Common myeloid progenitor, CD34-positive (primary cell): Measurements from ENCODE around the gene BASP1.
"Not testable (repeated sequence)": the region's sequence is repeated elsewhere in the genome, so short reads cannot be mapped to it uniquely, and the experiment has no call there.

Experiments
- CTCF ChIA-PET: fragments of 350-600 bp; sonication (Branson Sonifier 250); formaldehyde crosslinking; loops from one replicate; lab custom pipeline; 2021; ENCODE audit warnings: antibody characterized with exemption; lab: Charles Lee
- POLR2A ChIA-PET: fragments of 350-600 bp; sonication (Branson Sonifier 250); formaldehyde crosslinking; loops from one replicate; lab custom pipeline; 2021; ENCODE audit warnings: antibody characterized with exemption; lab: Charles Lee
- DNase-seq, 3 donors: peaks; one replicate each; pipeline versions ENCODE4 v3.0.0 to v3.0.0-alpha.2; 2013
- H3K27ac ChIP-seq, 2 experiments: 1 replicate in 1 of 2; 2 replicates in 1 of 2; pipeline ENCODE4 v1.7.0; 2013; ENCODE audit warnings: inconsistent platforms in 2 of 2, low read length in 2 of 2, mild to moderate bottlenecking in 2 of 2, low read depth in 1 of 2, moderate library complexity in 1 of 2; ENCODE audit not compliant: severe bottlenecking in 2 of 2, insufficient read depth in 1 of 2, poor library complexity in 1 of 2
- H3K27me3 ChIP-seq, 5 experiments: replicated peaks in 2 of 5; 1 replicate in 3 of 5; 2 replicates in 2 of 5; pipeline versions ENCODE4 v1.6.1 to v1.7.0; 2013; ENCODE audit warnings: low read length in 4 of 5, mild to moderate bottlenecking in 2 of 5, moderate library complexity in 2 of 5, inconsistent platforms in 1 of 5; ENCODE audit not compliant: insufficient read depth in 5 of 5, control insufficient read depth in 4 of 5
- H3K36me3 ChIP-seq, 4 experiments: 1 replicate in 2 of 4; 2 replicates in 2 of 4; pipeline versions ENCODE4 v1.6.1 to v1.7.0; 2013; ENCODE audit warnings: low read length in 3 of 4, control low read depth in 1 of 4, mild to moderate bottlenecking in 1 of 4; ENCODE audit not compliant: control insufficient read depth in 4 of 4, insufficient read depth in 4 of 4
- H3K4me1 ChIP-seq, 4 experiments: 1 replicate in 3 of 4; 2 replicates in 1 of 4; pipeline versions ENCODE4 v1.6.1 to v1.7.1; 2013; ENCODE audit warnings: low read length in 3 of 4, mild to moderate bottlenecking in 3 of 4, control low read depth in 1 of 4, inconsistent platforms in 1 of 4, moderate library complexity in 1 of 4; ENCODE audit not compliant: control insufficient read depth in 4 of 4, insufficient read depth in 4 of 4; ENCODE audit errors: control extremely low read depth in 1 of 4
- H3K4me3 ChIP-seq, 7 experiments: 1 replicate in 4 of 7; 2 replicates in 3 of 7; pipeline versions ENCODE4 v1.5.1 to v1.7.0; 2013; ENCODE audit warnings: mild to moderate bottlenecking in 7 of 7, low read length in 6 of 7, moderate library complexity in 6 of 7, inconsistent platforms in 2 of 7, low read depth in 2 of 7, control low read depth in 1 of 7; ENCODE audit not compliant: insufficient read depth in 4 of 7, control insufficient read depth in 1 of 7; ENCODE audit errors: extremely low read depth in 1 of 7
- H3K9me3 ChIP-seq, 5 experiments: 1 replicate in 4 of 5; 2 replicates in 1 of 5; pipeline versions ENCODE4 v1.6.1 to v1.7.1; 2013; ENCODE audit warnings: low read length in 4 of 5, mild to moderate bottlenecking in 2 of 5, inconsistent platforms in 1 of 5, low read depth in 1 of 5, moderate library complexity in 1 of 5; ENCODE audit not compliant: control insufficient read depth in 4 of 5, insufficient read depth in 2 of 5; ENCODE audit errors: control extremely low read depth in 1 of 5
- WGBS: methylation state at CpG from one replicate; pipeline ENCODE4 v1.1.5; 2013; ENCODE audit not compliant: insufficient coverage; 5-methylcytosine and 5-hydroxymethylcytosine counted together

BASP1 gene

DNA sequence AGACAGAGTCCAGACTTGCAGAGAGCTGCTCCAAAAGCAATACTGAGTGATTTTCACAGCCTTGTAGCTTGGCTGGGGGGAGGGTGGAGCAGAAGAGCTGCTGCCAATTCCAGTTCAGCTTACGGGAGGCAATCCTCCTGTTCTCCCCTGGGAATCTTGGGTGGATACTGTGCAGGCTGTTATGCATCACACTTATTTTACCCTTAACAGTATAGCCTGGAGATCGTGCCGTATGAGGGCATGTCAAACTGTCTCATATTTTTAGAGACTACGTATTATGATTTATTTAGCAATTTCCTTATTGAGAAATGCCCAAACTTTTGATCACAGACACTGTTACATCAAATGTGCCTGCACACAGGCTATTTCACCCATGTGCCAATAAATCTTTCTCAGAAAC is 85.2 kb downstream of the BASP1 start:
- CTCF ChIA-PET: no interaction called here
- POLR2A ChIA-PET: no interaction called here
- DNase-seq: no peak
- H3K9me3 ChIP-seq: no peaks in the 10 kb centered on the region
- WGBS: 94% methylated on average over 4 of the region's 4 CpGs
- H3K36me3 ChIP-seq: no peaks in the 10 kb centered on the region
- H3K4me3 ChIP-seq: no peak overlapping the region
- H3K27me3 ChIP-seq: no peaks in the 10 kb centered on the region
- peaks cover 0 to 3% (median 0%) of the 10 kb centered on the region in 4 experiments for H3K4me1 ChIP-seq
- no peak overlapping the region for H3K27ac ChIP-seq

DNA sequence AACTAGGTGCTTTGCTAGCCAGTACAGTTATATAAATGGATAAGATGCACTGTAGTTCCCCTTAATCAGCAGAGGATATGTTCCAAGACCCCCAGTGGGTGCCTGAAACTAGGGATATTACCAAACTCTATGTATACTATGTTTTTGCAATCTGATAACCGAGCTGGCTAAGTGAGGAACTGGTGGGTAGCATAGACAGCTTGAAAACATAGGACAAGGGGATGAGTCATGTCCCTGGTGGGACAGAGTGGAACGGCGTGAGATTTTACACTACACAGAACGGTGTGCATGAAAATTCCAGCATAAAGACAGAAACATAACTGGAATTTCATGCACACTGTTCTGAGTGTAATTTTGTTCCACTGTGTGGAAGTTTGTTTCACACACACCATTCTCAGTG is 86.9 kb downstream of the BASP1 start:
- Histone ChIP-seq H3K4me3 (no peak overlapping the region), H3K27me3 (no peaks in the 10 kb centered on the region), H3K36me3 (no peaks in the 10 kb centered on the region), H3K9me3 (no peaks in the 10 kb centered on the region), H3K4me1 (peaks cover 0 to 3% (median 0%) of the 10 kb centered on the region in 4 experiments), H3K27ac (no peak overlapping the region)
- ChIA-PET CTCF (no interaction called here), POLR2A (no interaction called here)
- 90% methylated on average over 1 of the region's 4 CpGs for WGBS
- peak in 1 of 3 donors; percentile 7 for DNase-seq

DNA sequence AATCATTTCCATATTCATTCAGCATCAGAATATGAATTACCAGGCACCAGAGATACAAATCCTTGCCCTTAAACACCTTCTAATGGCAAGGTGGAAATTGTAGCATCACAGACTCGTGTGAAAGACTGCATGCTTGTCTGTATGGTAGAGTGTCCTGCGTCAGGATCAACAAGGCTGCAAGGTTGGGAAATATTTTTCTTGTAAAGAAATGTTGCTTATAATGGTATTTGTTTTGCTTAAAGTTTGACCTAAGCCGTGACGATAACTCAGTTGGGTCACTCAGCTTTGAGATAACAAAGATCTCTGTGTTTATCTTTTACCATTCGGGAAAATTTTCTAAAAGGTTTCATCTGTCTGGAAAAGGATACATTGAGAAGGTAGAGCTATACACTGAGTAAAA is 87.6 kb downstream of the BASP1 start:
- no peak overlapping the region for H3K4me3 ChIP-seq
- H3K9me3 ChIP-seq: no peaks in the 10 kb centered on the region
- ChIA-PET POLR2A (no interaction called here), CTCF (interaction anchor here (1.1 kb wide), 1 partner anchor 72 kb away, joined by 3 read pairs; no protein-coding TSS in a partner anchor)
- WGBS: 100% methylated on average over 4 of the region's 5 CpGs
- H3K36me3 ChIP-seq: no peaks in the 10 kb centered on the region
- no peaks in the 10 kb centered on the region for H3K27me3 ChIP-seq
- H3K27ac ChIP-seq: no peak overlapping the region
- no peak for DNase-seq
- peaks cover 0 to 3% (median 0%) of the 10 kb centered on the region in 4 experiments for H3K4me1 ChIP-seq

DNA sequence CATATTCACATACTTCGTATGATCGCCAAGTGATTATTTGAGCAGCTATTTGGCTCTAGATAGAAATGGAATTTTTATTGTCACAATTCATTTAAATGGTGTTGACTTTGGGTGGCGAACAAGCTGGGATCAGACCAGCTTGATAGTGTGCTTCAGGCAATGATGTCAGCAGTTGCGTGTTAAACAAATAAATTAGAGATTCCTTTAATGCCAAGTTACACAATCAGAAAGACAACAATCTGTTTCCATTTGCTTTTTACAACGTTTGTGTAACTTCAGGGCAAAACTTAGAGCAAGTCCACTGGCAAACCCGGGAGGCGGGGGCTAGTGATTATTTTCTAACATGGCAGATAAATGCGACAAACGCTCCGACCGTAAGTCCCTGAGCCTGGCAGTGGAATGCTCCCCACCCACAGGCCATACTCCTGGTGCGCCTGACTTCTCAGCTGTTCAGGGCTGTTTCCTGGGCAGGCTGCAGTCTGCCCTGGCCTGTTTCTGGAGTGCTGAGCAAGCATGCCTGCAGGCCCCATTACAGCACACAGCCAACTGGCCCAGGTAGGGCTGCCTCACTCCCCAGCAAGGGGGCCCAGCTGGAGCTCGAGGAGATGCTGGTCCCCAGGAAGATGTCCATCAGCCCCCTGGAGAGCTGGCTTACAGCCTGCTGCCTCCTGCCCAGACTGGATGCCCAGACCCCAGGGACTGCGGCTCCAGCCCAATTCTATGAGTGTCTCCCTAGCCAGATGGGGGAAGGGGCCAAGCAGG is 88.7 kb downstream of the BASP1 start:
- Histone ChIP-seq H3K27ac (no peak overlapping the region), H3K4me3 (no peak overlapping the region)
- CTCF ChIA-PET: interaction anchor here (1.1 kb wide), 1 partner anchor 73 kb away, joined by 3 read pairs; no protein-coding TSS in a partner anchor

DNA sequence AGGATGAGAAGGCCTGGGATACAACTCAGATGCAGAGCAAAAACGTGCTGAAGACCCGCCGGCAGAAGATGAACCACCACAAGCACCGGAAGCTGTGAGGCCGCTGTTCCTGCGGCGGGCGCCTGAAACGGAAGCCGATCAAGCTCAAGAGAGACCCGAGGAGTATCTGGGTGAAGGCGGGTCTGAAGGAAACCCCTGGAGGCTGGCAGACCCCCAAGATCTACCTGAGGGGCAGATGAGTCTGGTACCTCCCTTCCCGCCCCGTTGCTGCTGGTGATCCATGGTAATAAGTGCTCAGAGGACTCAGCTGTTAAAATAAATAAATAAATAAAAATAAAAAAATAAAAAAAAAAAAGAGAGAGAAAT is 89.3 kb downstream of the BASP1 start:
- ChIA-PET CTCF (no interaction called here), POLR2A (no interaction called here)
- Histone ChIP-seq H3K36me3 (no peaks in the 10 kb centered on the region), H3K4me3 (no peak overlapping the region), H3K4me1 (peaks cover 0 to 3% (median 0%) of the 10 kb centered on the region in 4 experiments), H3K9me3 (no peaks in the 10 kb centered on the region), H3K27ac (no peak overlapping the region), H3K27me3 (no peaks in the 10 kb centered on the region)
- 96% methylated on average over 12 of the region's 14 CpGs for WGBS
- DNase-seq: no peak

More for the DNA sequence above, 88.7 kb downstream of the BASP1 start:
- Histone ChIP-seq H3K27me3 (no peaks in the 10 kb centered on the region), H3K9me3 (no peaks in the 10 kb centered on the region), H3K36me3 (no peaks in the 10 kb centered on the region), H3K4me1 (peaks cover 0 to 3% (median 0%) of the 10 kb centered on the region in 4 experiments)
- WGBS: 97% methylated on average over 11 of the region's 14 CpGs
- POLR2A ChIA-PET: no interaction called here
- no peak for DNase-seq

DNA sequence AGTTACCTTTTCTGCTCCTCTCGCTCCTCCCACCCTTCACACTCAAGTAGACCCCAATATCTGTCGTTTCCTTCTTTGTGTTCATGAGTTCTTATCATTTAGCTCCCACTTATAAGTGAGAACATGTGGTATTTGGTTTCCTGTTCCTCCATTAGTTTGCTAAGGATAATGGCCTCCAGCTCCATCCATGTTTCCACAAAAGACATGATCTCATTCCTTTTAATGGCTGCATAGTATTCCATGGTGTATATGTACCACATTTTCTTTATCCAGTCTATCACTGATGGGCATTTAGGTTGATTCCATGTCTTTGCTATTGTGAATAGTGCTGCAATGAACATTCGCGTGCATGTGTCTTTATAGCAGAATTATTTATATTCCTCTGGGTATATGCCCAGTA is 90.0 kb downstream of the BASP1 start:
- H3K4me1 ChIP-seq, DNase-seq, H3K9me3 ChIP-seq, H3K27me3 ChIP-seq, H3K4me3 ChIP-seq, POLR2A ChIA-PET, H3K36me3 ChIP-seq, CTCF ChIA-PET, H3K27ac ChIP-seq: not testable (repeated sequence)
- 94% methylated on average over 2 of the region's 4 CpGs for WGBS

DNA sequence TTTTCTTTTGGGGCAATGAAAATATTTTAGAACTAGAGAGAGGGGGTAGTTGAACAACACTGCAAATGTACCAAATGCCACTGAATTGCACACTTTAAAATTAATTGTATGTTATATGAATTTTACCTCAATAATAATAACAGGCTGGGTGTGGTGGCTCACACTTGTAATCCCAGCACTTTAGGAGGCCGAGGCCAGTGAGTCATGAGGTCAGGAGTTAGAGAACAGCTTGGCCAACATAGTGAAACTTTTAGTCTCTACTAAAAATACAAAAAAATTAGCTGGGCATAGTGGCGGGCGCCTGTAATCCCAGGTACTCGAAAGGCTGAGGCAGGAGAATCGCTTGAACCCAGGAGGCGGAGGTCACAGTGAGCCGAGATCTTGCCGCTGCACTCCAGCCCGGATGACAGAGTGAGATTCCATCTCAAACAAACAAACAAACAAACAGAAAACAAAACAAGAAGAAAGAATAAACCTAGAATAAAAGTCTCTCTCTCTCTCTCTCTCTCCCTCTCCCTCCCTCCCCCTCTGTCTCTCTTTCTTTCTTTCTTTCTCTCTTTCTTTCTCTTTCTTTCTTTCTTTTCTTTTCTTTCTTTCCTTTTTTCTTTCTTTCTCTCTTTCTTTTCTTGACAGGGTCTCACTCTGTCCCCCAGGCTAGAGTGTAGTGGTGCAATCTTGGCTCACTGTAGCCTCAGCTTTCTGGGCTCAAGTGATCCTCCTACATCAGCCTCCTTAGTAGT is 91.1 kb downstream of the BASP1 start:
- POLR2A ChIA-PET: no interaction called here
- DNase-seq: no peak
- 88% methylated on average over 1 of the region's 9 CpGs for WGBS
- CTCF ChIA-PET: no interaction called here
- H3K4me3 ChIP-seq: no peak overlapping the region
- H3K27me3 ChIP-seq: no peaks in the 10 kb centered on the region
- H3K4me1 ChIP-seq: no peaks in the 10 kb centered on the region
- H3K36me3 ChIP-seq: no peaks in the 10 kb centered on the region
- no peak overlapping the region for H3K27ac ChIP-seq
- H3K9me3 ChIP-seq: no peaks in the 10 kb centered on the region
